IMR-90 (cell line): Measurements from ENCODE around the gene ZFTA. TPM values are rescaled to one million over a fixed set of nuclear protein-coding genes. Genes with fewer than 3 reads are reported as not detected.

Source experiments
- ATAC-seq: fragments of 200-7000 bp; cut with Tn5 transposase; 2 replicates; pipeline ENCODE4 v1.9.1; 2020; ENCODE audit warnings: low read depth, mild to moderate bottlenecking, moderate library complexity
- BruUV-seq: library from RNA; stranded (reverse); fragments of 400-500 nt; replicated peaks from 2 replicates; lab custom pipeline; 2021; lab: Mats Ljungman, UMichigan
- CTCF ChIA-PET: fragments of 300-600 bp; formaldehyde crosslinking; extraction: SDS; loops from one replicate; lab custom pipeline; 2021; ENCODE audit warnings: antibody characterized with exemption; lab: Yijun Ruan, JAX
- POLR2A ChIA-PET: fragments of 300-600 bp; sonication (Branson Sonifier 250); formaldehyde crosslinking; loops from one replicate; lab custom pipeline; 2022; ENCODE audit warnings: antibody characterized with exemption; ENCODE audit not compliant: unreplicated experiment; lab: Charles Lee
- DNase-seq: peaks from one replicate; pipeline ENCODE4 v3.0.0; 2013
- H2AFZ ChIP-seq: replicated peaks from 2 replicates; pipeline ENCODE3; 2013; ENCODE audit warnings: low read length, mild to moderate bottlenecking; ENCODE audit not compliant: poor library complexity
- H2AK5ac ChIP-seq: 2 replicates; pipeline ENCODE4 v1.6.1; 2013; ENCODE audit warnings: low read depth, low read length, inconsistent platforms
- H2AK9ac ChIP-seq: replicated peaks from 2 replicates; pipeline ENCODE3; 2013; ENCODE audit warnings: mild to moderate bottlenecking, low read depth, low read length, moderate library complexity; ENCODE audit not compliant: poor library complexity
- H2BK120ac ChIP-seq: 2 replicates; pipeline ENCODE4 v1.6.1; 2013; ENCODE audit warnings: low read depth, low read length, inconsistent platforms
- H2BK15ac ChIP-seq: 3 replicates; pipeline ENCODE4 v1.6.1; 2013; ENCODE audit warnings: low read depth, low read length, inconsistent platforms
- H2BK20ac ChIP-seq: 2 replicates; pipeline ENCODE4 v1.6.1; 2013; ENCODE audit warnings: low read depth, mild to moderate bottlenecking, inconsistent platforms, low read length, moderate library complexity
- H2BK5ac ChIP-seq: 2 replicates; pipeline ENCODE4 v1.6.1; 2013; ENCODE audit warnings: mild to moderate bottlenecking, low read depth, low read length, inconsistent platforms; ENCODE audit not compliant: poor library complexity, severe bottlenecking
- H3K14ac ChIP-seq: replicated peaks from 2 replicates; pipeline ENCODE4 v1.6.1; 2013; ENCODE audit warnings: low read depth, low read length, inconsistent platforms
- H3K18ac ChIP-seq: 2 replicates; pipeline ENCODE4 v1.6.1; 2013; ENCODE audit warnings: low read depth, low read length, control low read depth
- H3K23ac ChIP-seq: 2 replicates; pipeline ENCODE4 v1.6.1; 2013; ENCODE audit warnings: low read depth, low read length, inconsistent platforms
- H3K27ac ChIP-seq: 2 replicates; pipeline ENCODE4 v1.5.1; 2013; ENCODE audit warnings: mild to moderate bottlenecking, control low read depth, low read length; ENCODE audit not compliant: insufficient read depth
- H3K27me3 ChIP-seq: 2 replicates; pipeline ENCODE4 v1.6.1; 2013; ENCODE audit warnings: low read length; ENCODE audit not compliant: control insufficient read depth, insufficient read depth
- H3K36me3 ChIP-seq: 2 replicates; pipeline ENCODE4 v1.6.1; 2013; ENCODE audit warnings: low read length, mixed read lengths; ENCODE audit not compliant: control insufficient read depth, insufficient read depth
- H3K4ac ChIP-seq: 2 replicates; pipeline ENCODE4 v1.6.1; 2013; ENCODE audit warnings: low read depth, low read length, inconsistent platforms
- H3K4me1 ChIP-seq: 2 replicates; pipeline ENCODE4 v1.6.1; 2013; ENCODE audit warnings: low read length, mixed read lengths; ENCODE audit not compliant: control insufficient read depth, insufficient read depth
- H3K4me2 ChIP-seq: 2 replicates; pipeline ENCODE4 v1.6.1; 2013; ENCODE audit warnings: low read depth, mild to moderate bottlenecking, control low read depth, low read length, moderate library complexity
- H3K4me3 ChIP-seq: 2 replicates; pipeline ENCODE4 v1.5.1; 2013; ENCODE audit warnings: low read depth, mild to moderate bottlenecking, control low read depth, low read length, moderate library complexity; ENCODE audit not compliant: insufficient read depth
- H3K56ac ChIP-seq: 2 replicates; pipeline ENCODE4 v1.6.1; 2013; ENCODE audit warnings: low read length, inconsistent platforms; ENCODE audit not compliant: insufficient read depth; ENCODE audit errors: extremely low read depth
- H3K79me1 ChIP-seq, 2 experiments: 2 replicates each; pipeline ENCODE4 v1.6.1; 2013; ENCODE audit warnings: low read length in 2 of 2, inconsistent platforms in 1 of 2, low read depth in 1 of 2
- H3K9ac ChIP-seq: 2 replicates; pipeline ENCODE4 v1.6.1; 2013; ENCODE audit warnings: low read depth, low read length, control low read depth
- H3K9me1 ChIP-seq: 2 replicates; pipeline ENCODE4 v1.6.1; 2013; ENCODE audit warnings: low read length, inconsistent platforms; ENCODE audit not compliant: insufficient read depth
- H3K9me3 ChIP-seq: 2 replicates; pipeline ENCODE4 v1.6.1; 2013; ENCODE audit warnings: low read length; ENCODE audit not compliant: control insufficient read depth, insufficient read depth
- H4K20me1 ChIP-seq: 2 replicates; pipeline ENCODE4 v1.6.1; 2013; ENCODE audit warnings: low read length, inconsistent platforms; ENCODE audit not compliant: insufficient read depth
- H4K5ac ChIP-seq: 2 replicates; pipeline ENCODE4 v1.6.1; 2013; ENCODE audit warnings: mild to moderate bottlenecking, low read depth, low read length, control low read depth
- H4K8ac ChIP-seq, 2 experiments: 2 replicates each; pipeline ENCODE4 v1.6.1; 2013; ENCODE audit warnings: low read depth in 2 of 2, low read length in 2 of 2, control low read depth in 1 of 2, inconsistent platforms in 1 of 2
- H4K91ac ChIP-seq: 2 replicates; pipeline ENCODE4 v1.6.1; 2013; ENCODE audit warnings: low read depth, low read length, inconsistent platforms; ENCODE audit not compliant: insufficient read depth
- MAZ ChIP-seq: IDR thresholded peaks from 2 replicates; pipeline ENCODE4 v1.6.1; 2012; ENCODE audit warnings: low read depth, mild to moderate bottlenecking, low read length, improper control_type of control experiment, moderate library complexity, borderline replicate concordance
- MXI1 ChIP-seq: IDR thresholded peaks from 2 replicates; pipeline ENCODE4 v1.6.1; 2012; ENCODE audit warnings: low read depth, mild to moderate bottlenecking, low read length, moderate library complexity, borderline replicate concordance
- POLR2A ChIP-seq: IDR thresholded peaks from 2 replicates; pipeline ENCODE4 v1.6.1; 2012; ENCODE audit warnings: mild to moderate bottlenecking, low read depth, low read length
- RCOR1 ChIP-seq: IDR thresholded peaks from 2 replicates; pipeline ENCODE4 v1.6.1; 2012; ENCODE audit warnings: mild to moderate bottlenecking, low read length, improper control_type of control experiment; ENCODE audit not compliant: insufficient replicate concordance
- SMC3 ChIP-seq: fragments of 150-350 bp; IDR thresholded peaks from 2 replicates; pipeline ENCODE4 v1.6.1; 2016; ENCODE audit warnings: low read depth, mild to moderate bottlenecking, antibody characterized with exemption, low read length, moderate library complexity
- USF2 ChIP-seq: fragments of 150-350 bp; IDR thresholded peaks from 2 replicates; pipeline ENCODE4 v1.6.1; 2017; ENCODE audit warnings: mild to moderate bottlenecking, antibody characterized with exemption, low read length, low read depth
- WGBS, 2 experiments: methylation state at CpG; one replicate each; pipeline versions ENCODE4 v1.1.5 to v1.1.7; 2013; ENCODE audit warnings: missing lambda C conversion rate in 2 of 2; ENCODE audit not compliant: insufficient read length in 1 of 2; ENCODE audit errors: extremely low coverage in 2 of 2; 5-methylcytosine and 5-hydroxymethylcytosine counted together
- dilution Hi-C: fragments of 300-500 bp; cut with HindIII; formaldehyde crosslinking; loops from one replicate; pipeline ENCODE4 v1.14.3; 2018; ENCODE audit warnings: low sequenced_read_pairs; ENCODE audit not compliant: unreplicated experiment
- in situ Hi-C: fragments of 300-500 bp; cut with MboI; formaldehyde crosslinking; loops from 3 replicates; pipeline ENCODE4 v1.14.3; 2019; ENCODE audit warnings: low sequenced_read_pairs, inconsistent platforms, mixed read lengths
- intact Hi-C: fragments of 100-400 bp; cut with micrococcal nuclease; formaldehyde crosslinking; loops from 2 replicates; pipeline ENCODE4 v1.10.0; 2022
- polyA plus RNA-seq, 3 experiments: library from polyadenylated mRNA; depleted of rRNA; stranded (reverse); fragments of >200 nt; gene quantifications; 2 replicates each; pipeline ENCODE4 v1.2.3, GENCODE V29; 2012; ENCODE audit warnings: low replicate concordance in 1 of 3
- total RNA-seq: library from RNA; depleted of rRNA; stranded (reverse); fragments of >200 nt; gene quantifications from 2 replicates; pipeline ENCODE4 v1.2.3, GENCODE V29; 2012

Gene ZFTA
- total and polyA plus RNA-seq, 2 of the 4 experiments (the other 2 are of a cell fraction), result 5.4 to 8.1 TPM

GRCh38 chr11:63813035-63813562 is 44.5 kb upstream of the ZFTA start, which contains the start of gene SPINDOC:
TSS of gene SPINDOC (plus strand) at chr11:63813456. CDS start at chr11:63813687, 231 bp downstream.
- Histone ChIP-seq H3K4me1 (peaks cover 4% of the 10 kb centered on the region), H3K18ac (peak within 1 kb of the TSS; percentile 76; the same call in 1 of the 2 replicates), H4K20me1 (peaks cover 42% of the 10 kb centered on the region), H4K5ac (peak within 1 kb of the TSS; percentile 81), H3K27me3 (no peaks in the 10 kb centered on the region), H3K23ac (peak within 1 kb of the TSS; percentile 92), H3K4me3 (peak within 1 kb of the TSS; percentile 98), H2BK120ac (no peak within 1 kb of the TSS), H2AK5ac (peak within 1 kb of the TSS; percentile 97), H3K14ac (peak within 1 kb of the TSS; percentile 100), H2BK5ac (peak within 1 kb of the TSS; percentile 80), H4K91ac (peak within 1 kb of the TSS; percentile 88), H2BK20ac (no peak within 1 kb of the TSS), H3K36me3 (peaks cover 21% of the 10 kb centered on the region), H3K27ac (peak within 1 kb of the TSS; percentile 95), H3K9me1 (peaks cover 9% of the 10 kb centered on the region), H4K8ac (peak within 1 kb of the TSS; percentile 71 to 86), H3K9me3 (no peaks in the 10 kb centered on the region), H3K4me2 (peak within 1 kb of the TSS; percentile 99), H3K9ac (peak within 1 kb of the TSS; percentile 98), H2BK15ac (no peak within 1 kb of the TSS), H2AFZ (peak within 1 kb of the TSS; percentile 97), H3K79me1 (peaks cover 22 to 56% of the 10 kb centered on the region in 2 experiments), H2AK9ac (peak within 1 kb of the TSS; percentile 99), H3K4ac (peak within 1 kb of the TSS; percentile 99), H3K56ac (peak within 1 kb of the TSS; percentile 76)
- intact Hi-C loops (loop anchor here (2.0 to 5.0 kb wide), 2 partner anchors 44 to 336 kb away; partner anchors contain the start of gene ZFTA), in situ Hi-C loops (no loop called here), dilution Hi-C loops (no loop called here)
- 0% methylated on average over 29 of the region's 65 CpGs; no CpG with 5 or more reads in 1 of the 2 experiments for WGBS, 2 experiments
- POLR2A ChIA-PET, result no interaction called here
- no TSS peak for BruUV-seq
- DNase-seq (peak; percentile 47), ATAC-seq (peak; percentile 96)
- TF ChIP-seq USF2 (peak; percentile 72), SMC3 (no peak), RCOR1 (no peak), MAZ (peak; percentile 16; the same call in 1 of the 2 replicates), MXI1 (peak; percentile 46; the same call in 1 of the 2 replicates), POLR2A (peak; percentile 83)
- CTCF ChIA-PET, result interaction anchor here (0.5 kb wide), 1 partner anchor 88 kb away, joined by 3 read pairs; no protein-coding TSS in a partner anchor
